T-cell (primary cell): ENCODE data around the gene SMARCD1. TPM values are rescaled to one million over a fixed set of nuclear protein-coding genes. Genes with fewer than 3 reads are reported as not detected.

Source experiments
- ATAC-seq, 4 experiments: fragments of 200-7000 bp in 3 of 4; fragments of 150-1000 bp in 1 of 4; cut with Tn5 transposase; replicated peaks in 1 of 4; 1 replicate in 3 of 4; 2 replicates in 1 of 4; pipeline ENCODE4 v1.10.0; 2021; ENCODE audit warnings: moderate library complexity in 3 of 4, mild to moderate bottlenecking in 2 of 4, moderate number of reproducible peaks in 1 of 4
- CTCF ChIA-PET, 2 donors: fragments of 300-600 bp; sonication (Branson Sonifier 250); formaldehyde crosslinking; loops; one replicate each; lab custom pipeline; 2022; ENCODE audit warnings: antibody characterized with exemption in 2 of 2; lab: Charles Lee
- POLR2A ChIA-PET, 2 donors: fragments of 300-600 bp; sonication (Branson Sonifier 250); formaldehyde crosslinking; loops; one replicate each; lab custom pipeline; 2022; ENCODE audit warnings: antibody characterized with exemption in 2 of 2; lab: Charles Lee
- DNase-seq, 35 experiments: peaks; one replicate each; pipeline versions ENCODE4 v3.0.0 to v3.0.0-alpha.2; 2013 to 2023
- H3K27ac ChIP-seq: one replicate; pipeline ENCODE4 v1.5.1; 2013; ENCODE audit warnings: low read length
- H3K27me3 ChIP-seq, 2 experiments: replicated peaks in 1 of 2; 1 replicate in 1 of 2; 2 replicates in 1 of 2; pipeline versions ENCODE4 v1.6.1 to v1.7.0; 2013; ENCODE audit warnings: low read length in 1 of 2, mixed read lengths in 1 of 2; ENCODE audit not compliant: control insufficient read depth in 2 of 2, insufficient read depth in 2 of 2; ENCODE audit errors: extremely low read depth in 1 of 2
- H3K36me3 ChIP-seq, 2 donors: 1 replicate in 1 of 2; 2 replicates in 1 of 2; pipeline versions ENCODE4 v1.6.1 to v1.7.0; 2013; ENCODE audit warnings: low read length in 1 of 2; ENCODE audit not compliant: control insufficient read depth in 2 of 2, insufficient read depth in 1 of 2; ENCODE audit errors: extremely low read depth in 1 of 2
- H3K4me1 ChIP-seq, 2 experiments: 1 replicate in 1 of 2; 2 replicates in 1 of 2; pipeline versions ENCODE4 v1.6.1 to v1.7.0; 2013; ENCODE audit warnings: low read length in 2 of 2, mixed read lengths in 1 of 2; ENCODE audit not compliant: insufficient read depth in 2 of 2, control insufficient read depth in 1 of 2; ENCODE audit errors: extremely low read depth in 1 of 2
- H3K4me3 ChIP-seq, 2 donors: 1 replicate in 1 of 2; 2 replicates in 1 of 2; pipeline versions ENCODE4 v1.5.1 to v1.7.0; 2013; ENCODE audit warnings: mild to moderate bottlenecking in 2 of 2, low read length in 1 of 2, moderate library complexity in 1 of 2; ENCODE audit not compliant: control insufficient read depth in 1 of 2; ENCODE audit errors: extremely low read depth in 1 of 2
- H3K9me3 ChIP-seq: 2 replicates; pipeline ENCODE4 v1.7.0; 2013
- H3K27ac Mint-ChIP-seq, 2 donors: one replicate each; pipeline ENCODE4 v1.8.0; 2020 to 2021; ENCODE audit warnings: mild to moderate bottlenecking in 2 of 2, mixed read lengths in 2 of 2
- H3K27me3 Mint-ChIP-seq, 2 donors: one replicate each; pipeline ENCODE4 v1.8.0; 2021 to 2022; ENCODE audit warnings: mixed read lengths in 2 of 2
- H3K36me3 Mint-ChIP-seq: one replicate; pipeline ENCODE4 v1.8.0; 2021; ENCODE audit warnings: mixed read lengths
- H3K4me1 Mint-ChIP-seq, 3 donors: one replicate each; pipeline ENCODE4 v1.8.0; 2020 to 2022; ENCODE audit warnings: mixed read lengths in 3 of 3, mild to moderate bottlenecking in 1 of 3
- H3K4me3 Mint-ChIP-seq, 3 donors: one replicate each; pipeline ENCODE4 v1.8.0; 2020 to 2022; ENCODE audit warnings: mild to moderate bottlenecking in 3 of 3, mixed read lengths in 3 of 3, moderate library complexity in 3 of 3
- H3K9me3 Mint-ChIP-seq, 3 donors: one replicate each; pipeline ENCODE4 v1.8.0; 2020 to 2022; ENCODE audit warnings: mixed read lengths in 3 of 3
- WGBS: methylation state at CpG from one replicate; pipeline ENCODE4 v1.1.5; 2013; ENCODE audit warnings: missing lambda C conversion rate; ENCODE audit not compliant: insufficient coverage; 5-methylcytosine and 5-hydroxymethylcytosine counted together
- total RNA-seq, 35 experiments: library from RNA in 6 of 35; stranded (reverse) in 6 of 35; fragments of 120-200 nt in 1 of 35; gene quantifications; one replicate each; pipeline versions ENCODE4 v1.2.1 to v1.2.4 and lab custom pipeline; 2013 to 2026

Gene SMARCD1
- total RNA-seq, 5 donors from 2014 or later (not counting 1 experiment from before 2014, with no cell fraction given): 71.8 to 79.8 (median 78.8) TPM

GRCh38 chr12:50104417-50105366 is 19.6 kb downstream of the SMARCD1 start:
- Mint-ChIP-seq H3K36me3 (peaks cover 13% of the 10 kb centered on the region), H3K27ac (no peak overlapping the region), H3K4me1 (no peaks in the 10 kb centered on the region), H3K27me3 (peaks cover 0 to 3% of the 10 kb centered on the region in 2 donors), H3K9me3 (no peaks in the 10 kb centered on the region), H3K4me3 (no peak overlapping the region)
- no peak overlapping the region for H3K4me3 ChIP-seq
- ChIA-PET POLR2A (no interaction called here), CTCF (interaction anchor here (1.0 to 1.2 kb wide), 3 partner anchors 16 to 20 kb away, joined by 3 to 4 read pairs (median 3); partner anchors contain the start of gene SMARCD1 (in 1 of the 2))
- H3K36me3 ChIP-seq: peaks cover 4 to 9% of the 10 kb centered on the region in 2 donors
- no peaks in the 10 kb centered on the region for H3K9me3 ChIP-seq
- no peak overlapping the region for H3K27ac ChIP-seq
- no peak for ATAC-seq
- 88% methylated on average over 7 of the region's 14 CpGs for WGBS
- no peaks in the 10 kb centered on the region for H3K4me1 ChIP-seq
- H3K27me3 ChIP-seq: peaks cover 0 to 18% of the 10 kb centered on the region in 2 experiments
- DNase-seq: no peak

GRCh38 chr12:50105913-50106450 is 20.8 kb downstream of the SMARCD1 start:
- ATAC-seq (no peak), DNase-seq (no peak)
- peaks cover 0 to 3% of the 10 kb centered on the region in 2 donors for H3K27me3 Mint-ChIP-seq
- ChIA-PET POLR2A (no interaction called here), CTCF (interaction anchor here (0.6 to 2.8 kb wide), 2 partner anchors 16 to 22 kb away, joined by 4 to 6 read pairs; no protein-coding TSS in a partner anchor)
- H3K4me3 Mint-ChIP-seq: no peak overlapping the region
- Histone ChIP-seq H3K27ac (no peak overlapping the region), H3K4me1 (peaks cover 0 to 10% of the 10 kb centered on the region in 2 experiments), H3K4me3 (no peak overlapping the region), H3K36me3 (peaks cover 0 to 5% of the 10 kb centered on the region in 2 donors), H3K27me3 (peaks cover 0 to 18% of the 10 kb centered on the region in 2 experiments), H3K9me3 (no peaks in the 10 kb centered on the region)
- peaks cover 0 to 8% (median 7%) of the 10 kb centered on the region in 3 donors for H3K4me1 Mint-ChIP-seq
- peaks cover 5% of the 10 kb centered on the region for H3K36me3 Mint-ChIP-seq
- H3K9me3 Mint-ChIP-seq: no peaks in the 10 kb centered on the region
- no peak overlapping the region for H3K27ac Mint-ChIP-seq
- 88% methylated on average over 9 of the region's 12 CpGs for WGBS

GRCh38 chr12:50106907-50107306 is 21.8 kb downstream of the SMARCD1 start:
- Histone ChIP-seq H3K4me3 (no peak overlapping the region), H3K36me3 (peaks cover 0 to under 1% of the 10 kb centered on the region in 2 donors), H3K4me1 (peaks cover 0 to 16% of the 10 kb centered on the region in 2 experiments), H3K27ac (no peak overlapping the region), H3K27me3 (peaks cover 0 to 18% of the 10 kb centered on the region in 2 experiments), H3K9me3 (no peaks in the 10 kb centered on the region)
- no peak overlapping the region for H3K27ac Mint-ChIP-seq
- ChIA-PET POLR2A (no interaction called here), CTCF (interaction anchor here (0.7 to 2.8 kb wide), 4 partner anchors 17 to 403 kb away, joined by 3 to 6 read pairs (median 3); no protein-coding TSS in a partner anchor)
- WGBS: 80% methylated on average over 1 of the region's 3 CpGs
- ATAC-seq (no peak), DNase-seq (no peak)
- H3K9me3 Mint-ChIP-seq: no peaks in the 10 kb centered on the region
- H3K4me1 Mint-ChIP-seq: peaks cover 2 to 15% (median 13%) of the 10 kb centered on the region in 3 donors
- no peak overlapping the region for H3K4me3 Mint-ChIP-seq
- H3K27me3 Mint-ChIP-seq: peaks cover 0 to 3% of the 10 kb centered on the region in 2 donors
- H3K36me3 Mint-ChIP-seq: no peaks in the 10 kb centered on the region

GRCh38 chr12:50107416-50108268 is 22.5 kb downstream of the SMARCD1 start:
- Histone ChIP-seq H3K36me3 (no peaks in the 10 kb centered on the region), H3K4me3 (no peak overlapping the region), H3K27me3 (peaks cover 0 to 18% of the 10 kb centered on the region in 2 experiments), H3K4me1 (peaks cover 0 to 16% of the 10 kb centered on the region in 2 experiments), H3K27ac (no peak overlapping the region), H3K9me3 (no peaks in the 10 kb centered on the region)
- no peaks in the 10 kb centered on the region for H3K9me3 Mint-ChIP-seq
- H3K27me3 Mint-ChIP-seq: peaks cover 0 to 3% of the 10 kb centered on the region in 2 donors
- 90% methylated on average over 11 of the region's 17 CpGs for WGBS
- ChIA-PET CTCF (interaction anchor here (0.7 to 2.8 kb wide), 5 partner anchors 18 to 402 kb away, joined by 3 to 6 read pairs (median 3); no protein-coding TSS in a partner anchor), POLR2A (no interaction called here)
- H3K36me3 Mint-ChIP-seq: no peaks in the 10 kb centered on the region
- peaks cover 3 to 21% (median 19%) of the 10 kb centered on the region in 3 donors for H3K4me1 Mint-ChIP-seq
- no peak overlapping the region for H3K4me3 Mint-ChIP-seq
- ATAC-seq: no peak
- no peak overlapping the region for H3K27ac Mint-ChIP-seq
- DNase-seq: no peak

GRCh38 chr12:50109319-50109718 is 24.2 kb downstream of the SMARCD1 start:
- H3K27me3 ChIP-seq: peaks cover 0 to 16% of the 10 kb centered on the region in 2 experiments
- peaks cover 14 to 31% (median 29%) of the 10 kb centered on the region in 3 donors for H3K4me1 Mint-ChIP-seq
- no peaks in the 10 kb centered on the region for H3K9me3 ChIP-seq
- H3K4me1 ChIP-seq: peaks cover 2 to 33% of the 10 kb centered on the region in 2 experiments
- peaks cover 0 to 3% of the 10 kb centered on the region in 2 donors for H3K27me3 Mint-ChIP-seq
- H3K9me3 Mint-ChIP-seq: no peaks in the 10 kb centered on the region
- no peak overlapping the region for H3K4me3 ChIP-seq
- H3K27ac ChIP-seq: no peak overlapping the region
- CTCF ChIA-PET: interaction anchor here (0.6 to 4.6 kb wide), 7 partner anchors 9 to 58 kb away, joined by 3 to 94 read pairs (median 4); partner anchors contain the start of genes CERS5 (in 1 of the 2) and SMARCD1 (in 1 of the 2)
- POLR2A ChIA-PET: no interaction called here
- H3K27ac Mint-ChIP-seq: no peak overlapping the region
- no peak overlapping the region for H3K4me3 Mint-ChIP-seq
- ATAC-seq (no peak), DNase-seq (no peak)
- H3K36me3 Mint-ChIP-seq: peaks cover under 1% of the 10 kb centered on the region
- no peaks in the 10 kb centered on the region for H3K36me3 ChIP-seq
- 79% methylated on average over 3 of the region's 3 CpGs for WGBS
